ENCODE data around the gene KDM4B. TPM values are rescaled to one million over a fixed set of nuclear protein-coding genes. Genes with fewer than 3 reads are reported as not detected.

Gene KDM4B
- total and polyA plus RNA-seq, 2 of the 8 experiments (the other 6 are each of a cell fraction or from before 2014, with no cell fraction given) = 12.0 to 31.9 TPM

GRCh38 chr19:5125797-5126497, 157.0 kb downstream of the KDM4B start:
- H4K8ac ChIP-seq (ENCODE audit: extremely low read depth, insufficient read depth, low read length) = no peak overlapping the region; the same call in 1 of the 2 replicates
- H3K4me2 ChIP-seq (ENCODE audit: insufficient read depth in 1 of 2, low read depth in 2 of 2, low read length in 2 of 2) = peak overlapping the region in 1 of 2 experiments; percentile 9; a peak in 1 of 4 replicates
- FAIRE-seq = no peak
- ChIA-PET POLR2A (ENCODE audit: partially characterized antibody) (interaction anchor here (1.2 to 1.4 kb wide), 2 partner anchors 9 to 10 kb away, joined by 3 read pairs; no protein-coding TSS in a partner anchor), CTCF (ENCODE audit: partially characterized antibody) (interaction anchor here (0.8 to 2.1 kb wide), 7 partner anchors 12 to 74 kb away, joined by 3 to 6 read pairs (median 4); no protein-coding TSS in a partner anchor)
- H3K14ac ChIP-seq (ENCODE audit: insufficient read length) = no peak overlapping the region
- H3K23ac ChIP-seq (ENCODE audit: insufficient read length) = no peak overlapping the region
- H2AFZ ChIP-seq (ENCODE audit: low read length) = no peak overlapping the region
- H3K27ac ChIP-seq (ENCODE audit: low read depth, low read length) = peak overlapping the region; percentile 35
- H3K79me2 ChIP-seq (ENCODE audit: control insufficient read depth in 1 of 2, insufficient read depth in 2 of 2, low read length in 2 of 2) = no peaks in the 10 kb centered on the region
- peak overlapping the region; percentile 4 for H3K56ac ChIP-seq (replicated peaks; ENCODE audit: insufficient read length, low read depth, low read length)
- H3K9ac ChIP-seq (replicated peaks in 1 of 4; ENCODE audit: extremely low read depth in 1 of 4, low read depth in 3 of 4, low read length in 3 of 4) = no peak overlapping the region
- peak overlapping the region; percentile 85 for H2BK5ac ChIP-seq (ENCODE audit: low read depth, low read length)
- peaks cover 5 to 56% (median 46%) of the 10 kb centered on the region in 4 experiments for H3K4me1 ChIP-seq (replicated peaks in 1 of 4; ENCODE audit: control insufficient read depth in 3 of 4, insufficient read depth in 4 of 4, low read length in 3 of 4)
- no peak overlapping the region for H3K4me3 ChIP-seq (ENCODE audit: extremely low read depth in 1 of 4, insufficient read depth in 2 of 4, low read depth in 3 of 4, low read length in 4 of 4)
- peak overlapping the region; percentile 71; the same call in 1 of the 2 replicates for H3K18ac ChIP-seq (ENCODE audit: extremely low read depth, low read length)
- H2AK5ac ChIP-seq (ENCODE audit: low read depth, low read length) = no peak overlapping the region
- no peak overlapping the region for H2BK120ac ChIP-seq (replicated peaks; ENCODE audit: low read depth, low read length)
- no peak overlapping the region for H4K5ac ChIP-seq (ENCODE audit: insufficient read length, low read depth, low read length)
- no peaks in the 10 kb centered on the region for H3K27me3 ChIP-seq (replicated peaks in 1 of 4; ENCODE audit: control insufficient read depth in 3 of 4, extremely low read depth in 1 of 4, insufficient read depth in 3 of 4, low read length in 3 of 4)
- H3K79me1 ChIP-seq (ENCODE audit: low read depth, low read length) = 0 out of 2 replicates have a peak, but pooled peaks cover 3% of the 10 kb centered on the region
- H4K20me1 ChIP-seq (replicated peaks in 1 of 2; ENCODE audit: control insufficient read depth in 1 of 2, insufficient read depth in 2 of 2, low read length in 2 of 2) = no peaks in the 10 kb centered on the region
- DNase-seq (ENCODE audit: low read depth in 1 of 2, low spot score in 2 of 2) = peak in 1 of 2 experiments; percentile 67
- H2BK20ac ChIP-seq (ENCODE audit: low read length) = peak overlapping the region; percentile 48; the same call in 1 of the 2 replicates
- H3K23me2 ChIP-seq (ENCODE audit: low read depth, low read length) = no peaks in the 10 kb centered on the region
- peaks cover 0 to 3% (median under 1%) of the 10 kb centered on the region in 4 experiments; a peak in 3 of 8 replicates for H3K36me3 ChIP-seq (ENCODE audit: control insufficient read depth in 2 of 4, insufficient read depth in 4 of 4, low read length in 3 of 4)
- H3K4ac ChIP-seq (replicated peaks; ENCODE audit: insufficient read length, low read depth, low read length) = peak overlapping the region; percentile 63
- TF ChIP-seq CTBP2 (IDR thresholded peaks at IDR 0.05; ENCODE audit: borderline replicate concordance, insufficient read depth, insufficient read length, low read length) (no peak), JUN (IDR thresholded peaks at IDR 0.05; ENCODE audit: low read depth, low read length) (no peak), SAP30 (IDR thresholded peaks at IDR 0.05; ENCODE audit: insufficient read depth, insufficient replicate concordance, low read length) (no peak), SIRT6 (IDR thresholded peaks at IDR 0.05; ENCODE audit: low read length) (no peak), ATF3 (IDR thresholded peaks at IDR 0.05; ENCODE audit: insufficient read depth, low read depth, low read length) (no peak)
- no peak overlapping the region for H2BK15ac ChIP-seq (ENCODE audit: low read length)
- no peak overlapping the region for H2BK12ac ChIP-seq (ENCODE audit: low read depth, low read length)
- H4K91ac ChIP-seq (replicated peaks; ENCODE audit: insufficient read length, low read length) = peak overlapping the region; percentile 79
- no peaks in the 10 kb centered on the region for H3K9me3 ChIP-seq (ENCODE audit: insufficient read depth in 2 of 2, low read depth in 1 of 2, low read length in 1 of 2)
- 47% methylated on average over 16 of the region's 21 CpGs; no CpG with 5 or more reads in 1 of the 2 experiments for WGBS, 2 experiments (ENCODE audit: extremely low coverage in 1 of 2, insufficient coverage in 1 of 2, insufficient read length in 1 of 2, insufficient replicate concordance in 2 of 2, low coverage in 1 of 2, low lambda C conversion rate in 2 of 2, missing lambda C conversion rate in 1 of 2)
